NB4 (cell line): Measurements from ENCODE around the gene RDM1.

Source experiments
- CTCF ChIP-seq: IDR thresholded peaks from one replicate; pipeline ENCODE4 v1.5.1; 2012; ENCODE audit warnings: low read depth, low read length
- MYC ChIP-seq: IDR thresholded peaks from 2 replicates; pipeline ENCODE4 v1.6.1; 2011; ENCODE audit warnings: low read depth, low read length
- POLR2A ChIP-seq: IDR thresholded peaks from 2 replicates; pipeline ENCODE4 v1.6.1; 2011; ENCODE audit warnings: mild to moderate bottlenecking; ENCODE audit not compliant: insufficient read length; ENCODE audit errors: extremely low read depth

DNA sequence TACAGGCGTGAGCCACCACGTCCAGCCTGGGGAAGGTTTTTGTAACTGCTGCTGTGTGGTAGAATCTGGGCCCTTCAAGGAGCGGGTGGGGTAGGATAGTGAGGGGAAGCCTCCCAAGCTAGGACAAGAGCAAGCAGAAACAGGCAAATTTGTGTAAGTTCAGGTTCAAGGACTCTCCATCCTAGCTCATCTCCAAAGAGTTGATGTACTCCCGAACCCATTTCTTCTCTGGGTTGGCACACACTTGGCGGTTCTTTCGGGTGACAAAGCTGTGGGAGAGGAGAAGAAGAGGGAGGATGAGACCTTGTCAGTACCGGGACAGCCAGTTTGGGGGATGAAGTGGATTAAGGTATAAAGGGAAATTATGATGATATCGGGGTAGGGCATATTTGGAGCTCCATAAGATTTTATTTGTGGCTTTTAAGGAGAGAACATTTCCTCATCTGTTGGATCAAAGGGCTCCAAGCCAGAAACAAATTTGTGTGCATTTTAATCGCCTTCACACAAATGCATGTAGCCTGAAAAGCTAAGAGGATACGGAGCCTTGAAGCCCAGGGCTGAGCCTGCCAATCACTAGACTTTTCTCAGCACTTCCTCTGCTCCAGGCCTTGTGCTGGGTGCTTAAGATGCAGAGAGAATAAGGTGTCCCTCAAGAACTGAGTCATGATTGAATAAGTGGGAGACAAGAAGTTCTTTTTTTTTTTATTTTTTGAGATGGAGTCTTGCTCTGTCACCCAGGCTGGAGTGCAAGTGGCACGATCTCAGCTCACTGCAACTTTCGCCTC lies 58.2 kb downstream of the RDM1 start:
- TF ChIP-seq CTCF, result no peak
- no peak for TF ChIP-seq POLR2A
- no peak for TF ChIP-seq MYC
